ACC112 (cell line): ENCODE results near the gene HS3ST5.
A peak's percentile ranks its signal among the peaks of the same experiment; 100 is the strongest.

Experiments used
- H2AFZ ChIP-seq: fragments of 200-600 bp; sonication (generic); one replicate; pipeline ENCODE4 v1.6.0; 2017; ENCODE audit warnings: antibody characterized with exemption, low read length; ENCODE audit not compliant: unreplicated experiment
- H3K27ac ChIP-seq: fragments of 200-600 bp; sonication (generic); 2 replicates; pipeline ENCODE4 v1.5.1; 2014; ENCODE audit warnings: low read depth, mild to moderate bottlenecking, antibody characterized with exemption, low read length, moderate library complexity
- H3K27me3 ChIP-seq: fragments of 200-600 bp; sonication (generic); 2 replicates; pipeline ENCODE4 v1.6.1; 2014; ENCODE audit warnings: mild to moderate bottlenecking, antibody characterized with exemption, low read length, moderate library complexity, mixed read lengths; ENCODE audit not compliant: insufficient read depth
- H3K36me3 ChIP-seq: fragments of 200-600 bp; sonication (generic); 2 replicates; pipeline ENCODE4 v1.6.1; 2016; ENCODE audit warnings: mild to moderate bottlenecking, antibody characterized with exemption, low read length, moderate library complexity, mixed read lengths; ENCODE audit not compliant: insufficient read depth
- H3K4me1 ChIP-seq: fragments of 200-600 bp; sonication (generic); one replicate; pipeline ENCODE4 v1.6.1; 2016; ENCODE audit warnings: low read length, mixed read lengths; ENCODE audit not compliant: insufficient read depth, unreplicated experiment, control insufficient read depth
- H3K4me3 ChIP-seq: fragments of 200-600 bp; sonication (generic); 2 replicates; pipeline ENCODE4 v1.5.1; 2014; ENCODE audit warnings: mild to moderate bottlenecking, low read depth, low read length
- H3K79me2 ChIP-seq: fragments of 200-600 bp; sonication (generic); one replicate; pipeline ENCODE4 v1.6.0; 2016; ENCODE audit warnings: low read length; ENCODE audit not compliant: control insufficient read depth, unreplicated experiment, insufficient read depth

HS3ST5 gene

GRCh38 chr6:114342826-114343781 lies at the start of gene HS3ST5:
TSS of gene HS3ST5 (minus strand) at chr6:114343023. CDS start at chr6:114062845, 280,178 bp downstream.
- H2AFZ ChIP-seq: peak within 1 kb of the TSS; percentile 11
- peak within 1 kb of the TSS; percentile 65 for H3K4me3 ChIP-seq
- H3K27me3 ChIP-seq: peaks cover 54% of the 10 kb centered on the region
- no peaks in the 10 kb centered on the region for H3K79me2 ChIP-seq
- H3K27ac ChIP-seq: no peak within 1 kb of the TSS
- H3K36me3 ChIP-seq: no peaks in the 10 kb centered on the region
- H3K4me1 ChIP-seq: no peaks in the 10 kb centered on the region

GRCh38 chr6:114390176-114390575 lies 47.4 kb upstream of the HS3ST5 start:
- Histone ChIP-seq H3K36me3 (no peaks in the 10 kb centered on the region), H3K79me2 (no peaks in the 10 kb centered on the region), H3K4me1 (no peaks in the 10 kb centered on the region), H3K4me3 (no peak overlapping the region), H3K27me3 (no peaks in the 10 kb centered on the region), H2AFZ (no peak overlapping the region), H3K27ac (no peak overlapping the region)

DNA sequence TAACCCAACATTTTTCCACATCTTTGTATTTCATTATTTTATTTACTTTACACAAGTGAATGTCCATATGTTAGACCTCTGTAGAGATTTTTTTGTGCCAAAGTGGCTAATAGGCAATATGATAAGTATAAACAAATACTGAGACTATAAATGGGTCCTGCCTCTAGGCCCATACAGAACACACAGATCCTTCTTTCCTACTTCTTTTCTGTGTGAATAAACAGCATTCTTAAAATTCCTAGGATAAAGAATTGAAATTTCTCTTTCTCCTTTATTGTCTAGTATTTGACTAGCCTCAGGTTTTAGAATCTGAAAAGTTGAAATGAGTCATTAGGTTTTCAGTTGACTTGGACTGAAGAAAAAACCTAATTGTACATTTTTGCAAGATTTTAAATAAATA lies 46.3 kb upstream of the HS3ST5 start:
- H3K27ac ChIP-seq: no peak overlapping the region
- no peak overlapping the region for H3K4me3 ChIP-seq
- no peaks in the 10 kb centered on the region for H3K27me3 ChIP-seq
- H3K79me2 ChIP-seq: no peaks in the 10 kb centered on the region
- H3K4me1 ChIP-seq: no peaks in the 10 kb centered on the region
- H2AFZ ChIP-seq: no peak overlapping the region
- H3K36me3 ChIP-seq: no peaks in the 10 kb centered on the region

GRCh38 chr6:114382406-114382805 lies 39.6 kb upstream of the HS3ST5 start:
- no peak overlapping the region for H3K27ac ChIP-seq
- no peak overlapping the region for H3K4me3 ChIP-seq
- H3K36me3 ChIP-seq: no peaks in the 10 kb centered on the region
- H2AFZ ChIP-seq: no peak overlapping the region
- no peaks in the 10 kb centered on the region for H3K4me1 ChIP-seq
- H3K27me3 ChIP-seq: no peaks in the 10 kb centered on the region
- no peaks in the 10 kb centered on the region for H3K79me2 ChIP-seq

- no peaks in the 10 kb centered on the region for H3K27me3 ChIP-seq
- no peaks in the 10 kb centered on the region for H3K79me2 ChIP-seq
- no peaks in the 10 kb centered on the region for H3K36me3 ChIP-seq
- H3K27ac ChIP-seq: no peak overlapping the region
- no peak overlapping the region for H3K4me3 ChIP-seq
- no peak overlapping the region for H2AFZ ChIP-seq
- H3K4me1 ChIP-seq: no peaks in the 10 kb centered on the region
Observed at GRCh38 chr6:114377881-114378280, 35.1 kb upstream of the HS3ST5 start.

GRCh38 chr6:114376611-114377175 lies 33.9 kb upstream of the HS3ST5 start:
- Histone ChIP-seq H3K36me3 (no peaks in the 10 kb centered on the region), H3K27me3 (no peaks in the 10 kb centered on the region), H3K27ac (no peak overlapping the region), H3K4me1 (no peaks in the 10 kb centered on the region), H2AFZ (no peak overlapping the region), H3K4me3 (no peak overlapping the region), H3K79me2 (no peaks in the 10 kb centered on the region)

DNA sequence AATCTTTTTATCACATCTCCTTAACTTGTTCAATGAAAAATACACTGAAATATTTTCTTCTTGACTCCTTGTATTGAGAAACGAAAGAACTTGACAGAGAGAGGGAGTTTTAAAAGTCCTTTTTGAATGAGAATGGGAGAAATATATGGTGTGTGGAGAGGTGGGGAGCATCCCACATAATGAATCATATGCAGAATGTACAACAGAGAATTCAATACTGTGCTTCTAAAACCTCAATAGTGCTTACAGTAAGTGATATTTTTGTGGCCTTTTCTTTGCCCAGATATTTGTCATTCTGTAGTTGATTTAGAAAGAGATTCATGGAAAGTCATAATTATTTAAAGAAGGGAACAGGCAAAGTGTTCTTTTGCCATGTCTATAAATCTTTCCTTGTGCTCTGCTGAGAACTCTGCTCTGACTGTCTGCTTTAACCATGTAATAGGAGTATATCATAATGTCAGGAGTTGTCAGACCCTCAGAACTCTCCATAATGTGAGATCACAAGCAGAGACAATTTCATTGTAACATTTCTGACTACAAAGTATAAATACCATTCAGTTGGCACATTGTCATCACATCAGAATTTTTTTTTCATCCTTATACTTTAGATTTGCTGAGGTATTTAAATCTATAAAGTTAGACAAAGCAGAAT lies 32.8 kb upstream of the HS3ST5 start:
- no peak overlapping the region for H2AFZ ChIP-seq
- H3K4me1 ChIP-seq: no peaks in the 10 kb centered on the region
- no peaks in the 10 kb centered on the region for H3K79me2 ChIP-seq
- H3K27ac ChIP-seq: no peak overlapping the region
- no peaks in the 10 kb centered on the region for H3K36me3 ChIP-seq
- H3K27me3 ChIP-seq: no peaks in the 10 kb centered on the region
- no peak overlapping the region for H3K4me3 ChIP-seq

DNA sequence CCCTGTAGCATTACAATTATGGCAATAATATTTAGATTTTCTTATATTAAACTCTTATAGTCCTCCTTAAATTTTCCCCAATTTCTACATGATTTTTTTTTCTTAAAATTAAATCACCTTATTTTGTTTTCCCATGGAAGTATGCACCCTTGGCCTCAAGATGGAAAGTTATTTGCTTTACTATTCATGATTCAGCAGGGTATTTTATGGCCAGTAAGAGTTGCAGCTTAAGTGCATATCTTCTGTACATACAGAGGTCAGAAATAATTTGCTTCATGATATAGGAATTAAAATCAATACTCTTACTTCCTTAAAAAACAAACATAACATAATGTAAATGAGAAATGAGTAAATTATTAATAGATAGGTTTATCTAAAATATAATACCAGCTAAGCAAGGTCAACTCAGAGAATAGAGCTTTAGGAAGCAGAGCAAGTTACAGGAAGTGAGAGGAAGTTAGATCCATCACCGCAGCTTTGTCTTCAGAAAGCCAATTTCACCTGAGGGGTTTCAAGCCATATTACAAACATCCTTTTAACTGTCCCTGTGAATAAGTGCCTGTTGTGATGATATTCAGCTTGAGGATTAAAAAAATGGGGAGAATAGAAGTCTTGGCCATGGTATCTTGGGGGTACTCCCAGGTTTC lies 24.6 kb upstream of the HS3ST5 start:
- Histone ChIP-seq H2AFZ (no peak overlapping the region), H3K36me3 (no peaks in the 10 kb centered on the region), H3K79me2 (no peaks in the 10 kb centered on the region), H3K27me3 (no peaks in the 10 kb centered on the region), H3K4me3 (no peak overlapping the region), H3K27ac (no peak overlapping the region), H3K4me1 (no peaks in the 10 kb centered on the region)

DNA sequence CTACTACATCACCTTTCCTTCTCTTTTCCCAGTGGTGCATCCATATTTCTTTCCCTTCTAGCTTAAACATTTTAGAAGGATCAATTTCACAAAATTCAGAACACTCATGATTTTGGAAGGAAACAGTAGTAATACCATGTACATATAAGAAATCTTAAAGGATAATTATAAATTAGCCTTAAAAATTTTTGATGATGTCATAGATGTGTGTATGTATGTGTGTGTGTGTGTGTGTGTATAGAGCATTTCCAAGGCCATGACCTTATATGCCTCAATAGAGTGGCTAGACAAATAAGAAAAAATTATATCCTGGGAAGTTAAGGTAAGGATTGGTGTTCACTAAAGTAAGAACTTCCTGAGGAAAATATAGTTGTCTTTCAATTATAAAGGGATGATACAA lies 24.1 kb upstream of the HS3ST5 start:
- H3K27me3 ChIP-seq: no peaks in the 10 kb centered on the region
- H3K4me1 ChIP-seq: no peaks in the 10 kb centered on the region
- no peak overlapping the region for H3K4me3 ChIP-seq
- no peaks in the 10 kb centered on the region for H3K36me3 ChIP-seq
- no peak overlapping the region for H3K27ac ChIP-seq
- H3K79me2 ChIP-seq: no peaks in the 10 kb centered on the region
- no peak overlapping the region for H2AFZ ChIP-seq

DNA sequence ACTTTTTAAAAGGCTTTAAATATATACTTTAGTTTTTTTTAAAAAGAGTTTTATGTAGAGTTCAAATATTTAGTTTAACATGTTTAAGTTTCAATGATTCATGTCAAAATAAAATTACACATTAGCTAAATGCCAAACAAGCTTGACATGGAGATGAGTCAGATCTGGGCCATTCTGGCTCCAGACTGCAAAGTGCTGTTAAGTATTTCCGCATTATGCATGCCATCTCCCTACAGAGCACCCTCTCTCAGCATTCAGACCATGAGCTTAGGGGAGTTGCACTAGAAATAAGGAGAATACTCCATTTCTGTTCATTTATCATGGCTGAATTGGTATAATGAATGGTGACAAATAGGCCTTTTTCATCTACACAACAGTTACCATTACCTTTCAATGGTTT lies 21.5 kb upstream of the HS3ST5 start:
- H3K4me1 ChIP-seq: no peaks in the 10 kb centered on the region
- no peak overlapping the region for H3K4me3 ChIP-seq
- no peak overlapping the region for H3K27ac ChIP-seq
- H2AFZ ChIP-seq: no peak overlapping the region
- no peaks in the 10 kb centered on the region for H3K27me3 ChIP-seq
- no peaks in the 10 kb centered on the region for H3K36me3 ChIP-seq
- H3K79me2 ChIP-seq: no peaks in the 10 kb centered on the region
